Activated CD8-positive, alpha-beta T cell treated with anti-CD3 and anti-CD28 coated beads for 36 hours (primary cell): Measurements from ENCODE around the gene SYT8. TPM values are rescaled to one million over a fixed set of nuclear protein-coding genes. Genes with fewer than 3 reads are reported as not detected.
A peak's percentile ranks its signal among the peaks of the same experiment; 100 is the strongest.

ENCODE experiments used
- ATAC-seq: fragments of 200-7000 bp; cut with Tn5 transposase; one replicate; pipeline ENCODE4 v1.10.0; 2021; ENCODE audit warnings: mild to moderate bottlenecking, moderate library complexity
- CTCF ChIA-PET: fragments of 350-600 bp; sonication (Branson Sonifier 250); formaldehyde crosslinking; loops from one replicate; lab custom pipeline; 2021; ENCODE audit warnings: antibody characterized with exemption; lab: Charles Lee
- POLR2A ChIA-PET: fragments of 350-600 bp; sonication (Branson Sonifier 250); formaldehyde crosslinking; loops from one replicate; lab custom pipeline; 2021; ENCODE audit warnings: antibody characterized with exemption; lab: Charles Lee
- DNase-seq: peaks from one replicate; pipeline ENCODE4 v3.0.0-alpha.2; 2020
- H3K27ac Mint-ChIP-seq: one replicate; pipeline ENCODE4 v1.8.0; 2021; ENCODE audit warnings: mild to moderate bottlenecking, mixed read lengths
- H3K27me3 Mint-ChIP-seq: one replicate; pipeline ENCODE4 v1.8.0; 2021; ENCODE audit warnings: mixed read lengths
- H3K36me3 Mint-ChIP-seq: one replicate; pipeline ENCODE4 v1.8.0; 2021; ENCODE audit warnings: low read depth, mixed read lengths
- H3K4me1 Mint-ChIP-seq: one replicate; pipeline ENCODE4 v1.8.0; 2021; ENCODE audit warnings: low read depth, mixed read lengths
- H3K4me3 Mint-ChIP-seq: one replicate; pipeline ENCODE4 v1.8.0; 2021; ENCODE audit warnings: mild to moderate bottlenecking, moderate library complexity, mixed read lengths
- H3K9me3 Mint-ChIP-seq: one replicate; pipeline ENCODE4 v1.8.0; 2021; ENCODE audit warnings: mixed read lengths
- CTCF ChIP-seq: fragments of 200-600 bp; IDR thresholded peaks from one replicate; pipeline ENCODE4 v1.8.0; 2022; ENCODE audit warnings: antibody characterized with exemption, mild to moderate bottlenecking
- intact Hi-C: fragments of 100-400 bp; cut with micrococcal nuclease; formaldehyde crosslinking; loops from one replicate; pipeline ENCODE4 v1.10.0; 2022
- total RNA-seq, 2 experiments: library from RNA; stranded (reverse); gene quantifications; one replicate each; pipeline ENCODE4 v1.2.3, GENCODE V29; 2021

The SYT8 gene
- total RNA-seq, 2 experiments from 2014 or later = not detected

- Mint-ChIP-seq H3K36me3 (no peaks in the 10 kb centered on the region), H3K9me3 (no peaks in the 10 kb centered on the region), H3K27me3 (no peaks in the 10 kb centered on the region), H3K4me3 (no peak overlapping the region), H3K27ac (no peak overlapping the region), H3K4me1 (peaks cover 17% of the 10 kb centered on the region)
- TF ChIP-seq CTCF = no peak
- POLR2A ChIA-PET = interaction anchor here (0.9 to 1.0 kb wide), 2 partner anchors 12 to 43 kb away, joined by 3 read pairs; no protein-coding TSS in a partner anchor
- intact Hi-C loops = no loop called here
- DNase-seq (peak; percentile 2), ATAC-seq (no peak)
- CTCF ChIA-PET = interaction anchor here (0.9 to 1.7 kb wide), 3 partner anchors 11 to 185 kb away, joined by 3 to 4 read pairs (median 3); no protein-coding TSS in a partner anchor
These were observed 43.6 kb downstream of the SYT8 start for GRCh38 chr11:1878137-1879031.

- Mint-ChIP-seq H3K4me3 (no peak overlapping the region), H3K27me3 (no peaks in the 10 kb centered on the region), H3K4me1 (peaks cover 17% of the 10 kb centered on the region), H3K9me3 (no peaks in the 10 kb centered on the region), H3K27ac (no peak overlapping the region), H3K36me3 (no peaks in the 10 kb centered on the region)
- peak; percentile 1 for DNase-seq
- intact Hi-C loops = no loop called here
- CTCF ChIA-PET = interaction anchor here (0.9 kb wide), 1 partner anchor 186 kb away, joined by 3 read pairs; no protein-coding TSS in a partner anchor
- ATAC-seq = no peak
- POLR2A ChIA-PET = interaction anchor here (0.9 kb wide), 1 partner anchor 11 kb away, joined by 3 read pairs; no protein-coding TSS in a partner anchor
- TF ChIP-seq CTCF = no peak
These were observed 44.7 kb downstream of the SYT8 start for GRCh38 chr11:1879342-1879940.

GRCh38 chr11:1879941-1880720 is 45.3 kb downstream of the SYT8 start:
- POLR2A ChIA-PET = no interaction called here
- no peak for TF ChIP-seq CTCF
- intact Hi-C loops = loop anchor here (5.0 to 10.0 kb wide), 3 partner anchors 37 to 275 kb away; partner anchors contain the start of genes TNNI2 and TNNT3

GRCh38 chr11:1880746-1881441 is 46.1 kb downstream of the SYT8 start:
- TF ChIP-seq CTCF = no peak
- ChIA-PET POLR2A (interaction anchor here (1.0 kb wide), 1 partner anchor 9 kb away, joined by 3 read pairs; no protein-coding TSS in a partner anchor), CTCF (interaction anchor here (1.2 to 3.9 kb wide), 8 partner anchors 11 to 306 kb away, joined by 3 to 34 read pairs (median 12); partner anchors contain the start of gene LSP1)
- DNase-seq (peak; percentile 3), ATAC-seq (no peak)
- no peak overlapping the region for H3K4me3 Mint-ChIP-seq
- intact Hi-C loops = loop anchor here (5.0 to 10.0 kb wide), 3 partner anchors 36 to 274 kb away; partner anchors contain the start of genes TNNI2 and TNNT3
- peaks cover 12% of the 10 kb centered on the region for H3K4me1 Mint-ChIP-seq
- H3K27ac Mint-ChIP-seq = no peak overlapping the region
- no peaks in the 10 kb centered on the region for H3K36me3 Mint-ChIP-seq
- no peaks in the 10 kb centered on the region for H3K27me3 Mint-ChIP-seq
- no peaks in the 10 kb centered on the region for H3K9me3 Mint-ChIP-seq

More at GRCh38 chr11:1879941-1880720, 45.3 kb downstream of the SYT8 start:
- ATAC-seq = no peak
- H3K36me3 Mint-ChIP-seq = no peaks in the 10 kb centered on the region
- H3K4me3 Mint-ChIP-seq = no peak overlapping the region
- H3K4me1 Mint-ChIP-seq = peaks cover 16% of the 10 kb centered on the region
- CTCF ChIA-PET = interaction anchor here (1.2 to 3.9 kb wide), 3 partner anchors 28 to 306 kb away, joined by 3 to 32 read pairs (median 7); partner anchors contain the start of gene LSP1
- H3K27me3 Mint-ChIP-seq = no peaks in the 10 kb centered on the region
- DNase-seq = peak; percentile 0
- no peaks in the 10 kb centered on the region for H3K9me3 Mint-ChIP-seq
- H3K27ac Mint-ChIP-seq = no peak overlapping the region
